ENCODE results near the gene FAM120A.

FAM120A gene

DNA sequence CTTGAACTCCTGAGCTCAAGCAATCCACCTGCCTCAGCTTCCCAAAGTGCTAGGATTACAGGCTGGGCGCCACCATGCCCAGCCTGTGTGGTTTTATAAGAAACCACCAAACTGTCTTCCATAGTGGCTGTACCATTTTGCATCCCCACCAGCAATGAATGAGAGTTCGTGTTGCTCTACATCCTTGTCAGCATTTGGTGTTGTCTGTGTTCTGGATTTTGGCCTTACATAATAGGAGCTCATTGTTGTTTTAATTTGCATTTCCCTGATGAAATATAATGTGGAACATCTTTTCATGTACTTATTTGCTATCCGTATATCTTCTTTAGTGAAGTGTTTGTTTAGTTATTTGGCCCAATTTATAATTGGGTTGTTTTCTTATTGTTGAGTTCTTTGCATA, 154.7 kb downstream of the FAM120A start:
- H3K27ac Mint-ChIP-seq = no peak overlapping the region
- peaks cover under 1% of the 10 kb centered on the region for H3K4me1 Mint-ChIP-seq
- peaks cover 46% of the 10 kb centered on the region for H3K9me3 Mint-ChIP-seq
- TF ChIP-seq, protein P1, sequence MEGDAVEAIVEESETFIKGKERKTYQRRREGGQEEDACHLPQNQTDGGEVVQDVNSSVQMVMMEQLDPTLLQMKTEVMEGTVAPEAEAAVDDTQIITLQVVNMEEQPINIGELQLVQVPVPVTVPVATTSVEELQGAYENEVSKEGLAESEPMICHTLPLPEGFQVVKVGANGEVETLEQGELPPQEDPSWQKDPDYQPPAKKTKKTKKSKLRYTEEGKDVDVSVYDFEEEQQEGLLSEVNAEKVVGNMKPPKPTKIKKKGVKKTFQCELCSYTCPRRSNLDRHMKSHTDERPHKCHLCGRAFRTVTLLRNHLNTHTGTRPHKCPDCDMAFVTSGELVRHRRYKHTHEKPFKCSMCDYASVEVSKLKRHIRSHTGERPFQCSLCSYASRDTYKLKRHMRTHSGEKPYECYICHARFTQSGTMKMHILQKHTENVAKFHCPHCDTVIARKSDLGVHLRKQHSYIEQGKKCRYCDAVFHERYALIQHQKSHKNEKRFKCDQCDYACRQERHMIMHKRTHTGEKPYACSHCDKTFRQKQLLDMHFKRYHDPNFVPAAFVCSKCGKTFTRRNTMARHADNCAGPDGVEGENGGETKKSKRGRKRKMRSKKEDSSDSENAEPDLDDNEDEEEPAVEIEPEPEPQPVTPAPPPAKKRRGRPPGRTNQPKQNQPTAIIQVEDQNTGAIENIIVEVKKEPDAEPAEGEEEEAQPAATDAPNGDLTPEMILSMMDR (IDR thresholded peaks at IDR 0.05; ENCODE audit: unreplicated experiment in 3 of 3) = no peak
- no peaks in the 10 kb centered on the region for H3K27me3 Mint-ChIP-seq (ENCODE audit: low read depth)
- no peak overlapping the region for H3K4me3 Mint-ChIP-seq
- H3K36me3 Mint-ChIP-seq (ENCODE audit: low read depth) = peaks cover 53% of the 10 kb centered on the region

DNA sequence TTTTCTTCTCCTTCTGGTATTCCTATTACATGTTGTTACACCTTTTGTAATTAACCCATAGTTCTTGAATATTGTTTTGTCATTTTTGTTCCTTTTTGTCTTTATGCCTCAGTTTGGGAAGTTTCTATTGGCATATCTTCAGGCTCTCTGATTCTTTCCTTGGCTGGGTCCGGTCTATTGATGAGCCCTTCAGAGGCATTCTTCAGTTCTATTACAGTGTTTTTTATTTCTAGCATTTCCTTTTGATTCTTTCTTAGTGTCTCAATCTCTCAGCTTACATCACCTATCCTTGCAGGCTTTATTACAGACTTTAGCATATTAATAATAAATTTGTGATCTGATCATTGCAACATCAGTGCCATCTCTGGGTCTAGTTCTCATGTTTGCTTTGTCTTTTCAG, 158.7 kb downstream of the FAM120A start:
- Mint-ChIP-seq H3K4me3 (no peak overlapping the region), H3K36me3 (ENCODE audit: low read depth) (peaks cover 48% of the 10 kb centered on the region), H3K27ac (no peak overlapping the region), H3K27me3 (ENCODE audit: low read depth) (no peaks in the 10 kb centered on the region), H3K4me1 (peaks cover 6% of the 10 kb centered on the region), H3K9me3 (peaks cover 44% of the 10 kb centered on the region)
- TF ChIP-seq, protein P1 (IDR thresholded peaks at IDR 0.05; ENCODE audit: unreplicated experiment in 3 of 3) = no peak

DNA sequence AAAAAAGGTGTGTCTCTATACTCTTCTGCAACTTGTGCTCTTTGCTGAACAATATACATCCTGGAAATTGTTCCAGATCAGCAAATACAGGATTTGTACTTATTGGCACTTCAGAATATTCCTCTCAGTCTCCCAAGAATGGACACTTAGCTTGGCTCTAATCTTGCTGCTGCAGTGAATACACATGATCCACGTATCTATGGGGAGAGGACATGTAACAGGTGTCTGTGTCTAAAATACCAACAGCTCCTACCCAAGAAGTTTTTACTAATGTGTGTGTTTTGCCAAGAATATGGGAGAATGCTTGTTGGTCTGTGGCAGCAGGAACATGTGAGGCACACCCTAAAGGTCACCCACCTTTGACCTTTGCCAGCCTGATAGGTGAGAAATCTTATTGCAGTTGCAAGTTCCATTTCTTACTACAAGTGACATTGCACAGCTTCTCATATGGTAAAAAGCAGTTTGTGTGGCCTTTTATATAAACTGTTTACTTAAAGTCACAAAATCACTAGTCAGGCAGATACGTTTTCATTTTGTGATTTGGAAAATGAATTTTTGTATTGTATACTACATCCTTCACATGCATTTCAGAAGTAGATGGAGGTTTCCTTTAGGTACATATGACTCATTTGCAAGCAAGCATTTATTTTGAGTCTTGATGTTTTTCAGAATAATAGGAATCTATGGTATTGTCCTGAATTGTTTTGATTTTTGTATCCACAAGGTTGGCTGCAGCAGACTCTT, 160.7 kb downstream of the FAM120A start:
- H3K36me3 Mint-ChIP-seq (ENCODE audit: low read depth) = peaks cover 32% of the 10 kb centered on the region
- H3K27ac Mint-ChIP-seq = no peak overlapping the region
- TF ChIP-seq, protein P1 (IDR thresholded peaks at IDR 0.05; ENCODE audit: unreplicated experiment in 3 of 3) = no peak
- H3K4me1 Mint-ChIP-seq = peaks cover 6% of the 10 kb centered on the region
- H3K9me3 Mint-ChIP-seq = peaks cover 29% of the 10 kb centered on the region
- no peaks in the 10 kb centered on the region for H3K27me3 Mint-ChIP-seq (ENCODE audit: low read depth)
- H3K4me3 Mint-ChIP-seq = no peak overlapping the region

DNA sequence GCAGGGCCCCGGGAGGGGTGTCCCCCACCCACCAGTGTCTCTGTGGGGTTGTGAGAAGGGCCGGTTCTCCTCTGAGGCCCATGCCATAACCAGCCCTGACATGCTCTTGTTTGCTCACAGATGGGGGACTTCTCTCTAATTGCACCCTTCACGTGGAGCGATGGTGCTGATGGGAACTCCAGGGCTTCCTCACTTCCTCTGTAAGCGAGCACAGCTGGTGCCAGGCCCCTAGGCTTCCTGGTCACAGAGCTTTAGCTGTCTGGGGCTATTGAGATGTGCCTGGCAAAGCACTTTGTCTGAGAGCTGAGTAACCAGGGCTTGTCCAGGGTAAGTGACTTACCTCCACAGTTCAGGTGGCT, 161.3 kb downstream of the FAM120A start:
- peaks cover 27% of the 10 kb centered on the region for H3K9me3 Mint-ChIP-seq
- H3K27me3 Mint-ChIP-seq (ENCODE audit: low read depth) = no peaks in the 10 kb centered on the region
- H3K27ac Mint-ChIP-seq = no peak overlapping the region
- no peak overlapping the region for H3K4me3 Mint-ChIP-seq
- TF ChIP-seq, protein P1 (IDR thresholded peaks at IDR 0.05; ENCODE audit: unreplicated experiment in 3 of 3) = no peak
- H3K4me1 Mint-ChIP-seq = peaks cover 6% of the 10 kb centered on the region
- H3K36me3 Mint-ChIP-seq (ENCODE audit: low read depth) = peaks cover 29% of the 10 kb centered on the region

DNA sequence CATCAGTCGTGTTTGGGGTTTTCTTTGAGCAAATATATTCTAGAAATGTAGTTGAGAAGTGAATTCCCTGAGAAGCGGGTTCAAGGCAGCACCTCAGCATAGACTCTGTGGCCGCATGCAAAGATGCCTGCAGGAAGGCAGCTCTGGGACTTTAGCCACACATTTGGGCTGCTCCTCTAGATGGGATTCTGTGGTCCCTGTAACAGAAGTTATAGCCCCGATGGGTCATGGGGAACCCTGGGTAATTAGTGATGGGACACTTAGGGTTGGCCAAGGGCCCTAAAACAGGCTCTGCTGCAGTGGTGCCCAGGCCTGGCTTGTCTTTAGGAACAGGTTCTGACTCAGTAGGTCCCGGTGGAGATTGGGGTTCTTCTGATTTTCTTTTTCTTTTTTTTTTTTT, 161.7 kb downstream of the FAM120A start:
- H3K4me3 Mint-ChIP-seq = no peak overlapping the region
- H3K27me3 Mint-ChIP-seq (ENCODE audit: low read depth) = no peaks in the 10 kb centered on the region
- no peak overlapping the region for H3K27ac Mint-ChIP-seq
- H3K36me3 Mint-ChIP-seq (ENCODE audit: low read depth) = peaks cover 25% of the 10 kb centered on the region
- H3K9me3 Mint-ChIP-seq = peaks cover 24% of the 10 kb centered on the region
- TF ChIP-seq, protein P1 (IDR thresholded peaks at IDR 0.05; ENCODE audit: unreplicated experiment in 3 of 3) = no peak
- H3K4me1 Mint-ChIP-seq = peaks cover 6% of the 10 kb centered on the region

DNA sequence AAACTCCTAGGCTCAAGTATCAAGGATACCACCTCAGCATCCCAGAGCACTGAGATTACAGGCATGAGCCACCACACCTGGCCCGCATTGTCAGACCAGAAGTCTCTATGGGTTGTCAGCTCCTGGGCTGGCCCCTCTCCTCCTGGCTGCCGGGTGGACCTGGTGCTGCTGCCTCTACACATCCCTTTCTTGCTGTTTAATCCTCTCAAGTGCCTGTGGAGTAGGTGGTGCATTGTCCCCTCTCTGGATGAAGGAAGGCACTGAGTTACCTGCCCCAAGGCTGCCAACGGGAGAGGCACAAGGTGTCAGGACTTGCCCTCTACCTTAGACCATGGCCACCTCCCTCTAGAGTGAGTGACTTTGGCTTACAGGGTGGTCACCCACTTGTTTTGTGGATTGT, 162.3 kb downstream of the FAM120A start:
- Mint-ChIP-seq H3K36me3 (ENCODE audit: low read depth) (peaks cover 19% of the 10 kb centered on the region), H3K4me1 (peaks cover 6% of the 10 kb centered on the region), H3K27ac (no peak overlapping the region), H3K9me3 (peaks cover 20% of the 10 kb centered on the region), H3K27me3 (ENCODE audit: low read depth) (no peaks in the 10 kb centered on the region), H3K4me3 (no peak overlapping the region)
- TF ChIP-seq, protein P1 (IDR thresholded peaks at IDR 0.05; ENCODE audit: unreplicated experiment in 3 of 3) = no peak

All from nephron (organoid).